ENCODE data around the gene TPSG1.

The TPSG1 gene

DNA sequence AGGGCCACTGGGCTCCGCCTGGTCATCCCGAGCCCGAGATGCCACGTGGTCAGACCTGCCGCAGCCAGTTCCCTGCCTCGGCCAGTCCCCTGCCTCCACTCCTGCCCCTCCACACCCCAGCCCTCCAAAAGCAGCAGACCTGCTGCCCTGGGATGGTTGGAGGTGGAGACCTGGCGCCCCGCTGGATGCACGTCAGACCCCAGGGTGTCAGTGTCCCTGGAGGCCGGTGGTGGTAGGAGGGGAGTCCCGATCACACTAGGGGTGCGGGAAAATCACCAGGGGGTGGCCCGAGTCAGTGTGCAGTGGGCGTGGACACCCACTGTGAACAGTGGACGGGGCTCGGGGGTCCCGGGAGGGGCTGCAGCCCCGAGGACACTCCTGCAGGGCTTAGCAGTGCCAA lies 26.9 kb downstream of the TPSG1 start:
- Histone ChIP-seq H3K79me2 (ENCODE audit: insufficient read depth, low read length) (no peaks in the 10 kb centered on the region), H3K4me3 (ENCODE audit: low read length, poor library complexity, severe bottlenecking) (no peak overlapping the region), H3K4me1 (ENCODE audit: insufficient read depth, low read length, poor library complexity, severe bottlenecking) (no peaks in the 10 kb centered on the region), H3K9me2 (replicated peaks; ENCODE audit: low read depth, low read length) (no peaks in the 10 kb centered on the region), H3K27me3 (ENCODE audit: insufficient read depth, low read length, poor library complexity, severe bottlenecking) (no peaks in the 10 kb centered on the region), H3K9ac (ENCODE audit: low read depth, low read length, poor library complexity, severe bottlenecking) (no peak overlapping the region), H3K4me2 (ENCODE audit: low read depth, low read length, poor library complexity, severe bottlenecking) (no peak overlapping the region), H3F3A (ENCODE audit: low read depth) (no peaks in the 10 kb centered on the region), H4K20me1 (ENCODE audit: insufficient read depth, low read length, poor library complexity, severe bottlenecking) (no peaks in the 10 kb centered on the region), H3K9me3 (ENCODE audit: insufficient read depth, low read depth, low read length) (no peaks in the 10 kb centered on the region), H3K36me3 (ENCODE audit: insufficient read depth, low read length) (no peaks in the 10 kb centered on the region), H2AFZ (ENCODE audit: low read length) (no peak overlapping the region)
- TF ChIP-seq, protein P1, sequence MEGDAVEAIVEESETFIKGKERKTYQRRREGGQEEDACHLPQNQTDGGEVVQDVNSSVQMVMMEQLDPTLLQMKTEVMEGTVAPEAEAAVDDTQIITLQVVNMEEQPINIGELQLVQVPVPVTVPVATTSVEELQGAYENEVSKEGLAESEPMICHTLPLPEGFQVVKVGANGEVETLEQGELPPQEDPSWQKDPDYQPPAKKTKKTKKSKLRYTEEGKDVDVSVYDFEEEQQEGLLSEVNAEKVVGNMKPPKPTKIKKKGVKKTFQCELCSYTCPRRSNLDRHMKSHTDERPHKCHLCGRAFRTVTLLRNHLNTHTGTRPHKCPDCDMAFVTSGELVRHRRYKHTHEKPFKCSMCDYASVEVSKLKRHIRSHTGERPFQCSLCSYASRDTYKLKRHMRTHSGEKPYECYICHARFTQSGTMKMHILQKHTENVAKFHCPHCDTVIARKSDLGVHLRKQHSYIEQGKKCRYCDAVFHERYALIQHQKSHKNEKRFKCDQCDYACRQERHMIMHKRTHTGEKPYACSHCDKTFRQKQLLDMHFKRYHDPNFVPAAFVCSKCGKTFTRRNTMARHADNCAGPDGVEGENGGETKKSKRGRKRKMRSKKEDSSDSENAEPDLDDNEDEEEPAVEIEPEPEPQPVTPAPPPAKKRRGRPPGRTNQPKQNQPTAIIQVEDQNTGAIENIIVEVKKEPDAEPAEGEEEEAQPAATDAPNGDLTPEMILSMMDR (conservative IDR thresholded peaks at IDR 0.05; ENCODE audit: low read length), result no peak
- no peak for TF ChIP-seq EZH2phosphoT487 (IDR thresholded peaks at IDR 0.05; ENCODE audit: borderline replicate concordance)

DNA sequence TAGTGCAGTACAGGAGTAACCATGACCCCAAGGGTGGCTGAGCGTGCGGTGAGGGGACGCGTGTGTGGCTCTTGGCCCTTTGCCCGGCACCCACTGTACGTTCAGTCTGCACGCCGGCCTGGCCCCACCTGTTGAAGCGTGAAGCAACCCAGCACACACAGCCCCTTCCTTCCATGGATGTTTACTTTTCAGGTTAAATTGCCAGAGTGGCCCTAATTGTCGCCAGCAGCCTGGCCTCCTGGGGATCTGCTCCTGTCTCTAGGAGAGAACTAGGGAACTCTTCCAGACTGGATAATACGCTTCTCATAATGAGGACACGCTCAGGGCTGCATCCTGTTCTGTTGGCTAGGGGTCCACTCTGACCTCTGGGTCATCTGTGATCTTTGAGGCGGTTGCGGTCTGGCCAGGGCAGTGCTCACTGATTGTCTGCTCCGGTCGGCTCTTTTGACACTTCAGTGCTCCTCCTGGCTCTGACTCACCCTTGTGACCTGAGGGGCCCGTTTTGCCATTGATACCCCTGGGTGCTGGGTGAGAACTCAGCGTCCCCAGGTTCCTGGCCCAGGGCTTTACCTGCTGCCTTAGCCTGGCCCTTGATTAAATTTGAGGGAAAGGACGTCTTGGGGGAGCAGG lies 27.7 kb downstream of the TPSG1 start:
- H3F3A ChIP-seq (ENCODE audit: low read depth), result no peaks in the 10 kb centered on the region
- no peaks in the 10 kb centered on the region for H4K20me1 ChIP-seq (ENCODE audit: insufficient read depth, low read length, poor library complexity, severe bottlenecking)

DNA sequence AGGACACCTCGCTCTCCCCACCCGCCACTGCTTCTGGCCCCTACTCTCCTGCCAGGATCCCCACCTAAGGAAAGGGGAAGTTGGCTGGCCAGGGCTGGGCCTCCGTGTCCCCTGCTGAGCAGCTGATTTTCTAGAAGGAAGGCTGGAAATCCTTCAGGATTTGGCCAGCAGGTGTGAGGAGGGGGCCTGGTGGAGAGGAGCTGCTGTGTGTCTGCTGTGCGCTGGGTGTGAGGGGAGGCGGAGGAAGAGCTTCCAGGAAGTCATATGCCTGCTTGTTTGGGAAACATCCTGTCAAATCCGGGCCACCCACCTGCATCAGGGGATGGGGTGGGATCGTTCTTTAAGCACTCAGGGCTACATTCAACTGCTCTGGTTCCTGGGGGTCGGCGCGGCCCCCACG lies 28.6 kb downstream of the TPSG1 start:
- H4K20me1 ChIP-seq (ENCODE audit: insufficient read depth, low read length, poor library complexity, severe bottlenecking), result no peaks in the 10 kb centered on the region
- no peaks in the 10 kb centered on the region for H3K9me2 ChIP-seq (replicated peaks; ENCODE audit: low read depth, low read length)
- no peak overlapping the region for H3K9ac ChIP-seq (ENCODE audit: low read depth, low read length, poor library complexity, severe bottlenecking)
- no peak overlapping the region for H3K4me3 ChIP-seq (ENCODE audit: low read length, poor library complexity, severe bottlenecking)
- no peak overlapping the region for H3K4me2 ChIP-seq (ENCODE audit: low read depth, low read length, poor library complexity, severe bottlenecking)
- H2AFZ ChIP-seq (ENCODE audit: low read length), result no peak overlapping the region
- H3K9me3 ChIP-seq (ENCODE audit: insufficient read depth, low read depth, low read length), result no peaks in the 10 kb centered on the region
- no peaks in the 10 kb centered on the region for H3K36me3 ChIP-seq (ENCODE audit: insufficient read depth, low read length)
- H3F3A ChIP-seq (ENCODE audit: low read depth), result no peaks in the 10 kb centered on the region
- TF ChIP-seq, protein P1 (conservative IDR thresholded peaks at IDR 0.05; ENCODE audit: low read length), result no peak
- no peak for TF ChIP-seq EZH2phosphoT487 (IDR thresholded peaks at IDR 0.05; ENCODE audit: borderline replicate concordance)
- H3K79me2 ChIP-seq (ENCODE audit: insufficient read depth, low read length), result no peaks in the 10 kb centered on the region
- H3K4me1 ChIP-seq (ENCODE audit: insufficient read depth, low read length, poor library complexity, severe bottlenecking), result no peaks in the 10 kb centered on the region
- H3K27me3 ChIP-seq (ENCODE audit: insufficient read depth, low read length, poor library complexity, severe bottlenecking), result no peaks in the 10 kb centered on the region

More for the DNA sequence above, 27.7 kb downstream of the TPSG1 start:
- Histone ChIP-seq H3K27me3 (ENCODE audit: insufficient read depth, low read length, poor library complexity, severe bottlenecking) (no peaks in the 10 kb centered on the region), H3K4me2 (ENCODE audit: low read depth, low read length, poor library complexity, severe bottlenecking) (no peak overlapping the region), H3K9me3 (ENCODE audit: insufficient read depth, low read depth, low read length) (no peaks in the 10 kb centered on the region), H2AFZ (ENCODE audit: low read length) (no peak overlapping the region), H3K4me3 (ENCODE audit: low read length, poor library complexity, severe bottlenecking) (no peak overlapping the region), H3K9me2 (replicated peaks; ENCODE audit: low read depth, low read length) (no peaks in the 10 kb centered on the region), H3K9ac (ENCODE audit: low read depth, low read length, poor library complexity, severe bottlenecking) (no peak overlapping the region), H3K4me1 (ENCODE audit: insufficient read depth, low read length, poor library complexity, severe bottlenecking) (no peaks in the 10 kb centered on the region), H3K36me3 (ENCODE audit: insufficient read depth, low read length) (no peaks in the 10 kb centered on the region), H3K79me2 (ENCODE audit: insufficient read depth, low read length) (no peaks in the 10 kb centered on the region)
- TF ChIP-seq, protein P1 (conservative IDR thresholded peaks at IDR 0.05; ENCODE audit: low read length), result no peak
- no peak for TF ChIP-seq EZH2phosphoT487 (IDR thresholded peaks at IDR 0.05; ENCODE audit: borderline replicate concordance)

Data from Loucy (cell line).